Ectodermal cell (in vitro differentiated cells): Measurements from ENCODE around the gene RPSA.
"Not testable (repeated sequence)": the region's sequence is repeated elsewhere in the genome, so short reads cannot be mapped to it uniquely, and the experiment has no call there.

Experiments used
- H3K27ac ChIP-seq: 2 replicates; pipeline ENCODE4 v1.7.0; 2013; ENCODE audit warnings: mild to moderate bottlenecking, low read depth, low read length; ENCODE audit not compliant: insufficient read depth, poor library complexity, severe bottlenecking
- H3K27me3 ChIP-seq: 2 replicates; pipeline ENCODE4 v1.7.0; 2013; ENCODE audit warnings: mild to moderate bottlenecking, low read length; ENCODE audit not compliant: insufficient read depth, control insufficient read depth, poor library complexity, severe bottlenecking
- H3K36me3 ChIP-seq: one replicate; pipeline ENCODE4 v1.7.0; 2013; ENCODE audit warnings: low read length; ENCODE audit not compliant: control insufficient read depth, insufficient read depth
- H3K4me1 ChIP-seq: one replicate; pipeline ENCODE4 v1.7.0; 2013; ENCODE audit warnings: low read length; ENCODE audit not compliant: control insufficient read depth, insufficient read depth
- H3K4me3 ChIP-seq: 2 replicates; pipeline ENCODE4 v1.7.0; 2013; ENCODE audit warnings: low read depth, low read length, control low read depth; ENCODE audit not compliant: insufficient read depth
- H3K9me3 ChIP-seq: 2 replicates; pipeline ENCODE4 v1.7.0; 2013; ENCODE audit warnings: mild to moderate bottlenecking, low read length, moderate library complexity; ENCODE audit not compliant: control insufficient read depth
- WGBS, 2 experiments: methylation state at CpG; one replicate each; pipeline ENCODE4 v1.1.7; 2013; ENCODE audit warnings: missing lambda C conversion rate in 2 of 2; 5-methylcytosine and 5-hydroxymethylcytosine counted together

Gene RPSA

DNA sequence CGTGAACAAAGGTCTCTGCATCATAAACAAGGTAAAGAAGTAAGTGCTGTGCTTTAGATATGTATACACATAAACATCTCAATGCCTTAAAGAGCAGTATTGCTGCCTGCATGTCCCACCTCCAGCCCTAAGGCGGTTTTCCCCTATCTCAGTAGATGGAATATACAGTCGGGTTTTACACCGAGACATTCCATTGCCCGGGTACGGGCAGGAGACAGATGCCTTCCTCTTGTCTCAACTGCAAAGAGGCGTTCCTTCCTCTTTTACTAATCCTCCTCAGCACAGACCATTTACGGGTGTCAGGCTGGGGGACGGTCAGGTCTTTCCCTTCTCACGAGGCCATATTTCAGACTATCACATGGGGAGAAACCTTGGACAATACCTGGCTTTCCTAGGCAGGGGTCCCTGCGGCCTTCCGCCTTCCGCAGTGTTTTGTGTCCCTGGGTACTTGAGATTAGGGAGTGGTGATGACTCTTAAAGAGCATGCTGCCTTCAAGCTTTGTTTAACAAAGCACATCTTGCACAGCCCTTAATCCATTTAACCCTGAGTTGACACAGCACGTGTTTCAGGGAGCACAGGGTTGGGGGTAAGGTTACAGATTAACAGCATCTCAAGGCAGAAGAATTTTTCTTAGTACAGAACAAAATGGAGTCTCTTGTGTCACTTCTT is 12.2 kb downstream of the RPSA start:
- 19 to 35% methylated on average over 10 to 14 of the region's 14 CpGs for WGBS, 2 experiments
- not testable (repeated sequence) for H3K27me3 ChIP-seq, H3K4me3 ChIP-seq, H3K4me1 ChIP-seq, H3K36me3 ChIP-seq, H3K9me3 ChIP-seq, H3K27ac ChIP-seq

DNA sequence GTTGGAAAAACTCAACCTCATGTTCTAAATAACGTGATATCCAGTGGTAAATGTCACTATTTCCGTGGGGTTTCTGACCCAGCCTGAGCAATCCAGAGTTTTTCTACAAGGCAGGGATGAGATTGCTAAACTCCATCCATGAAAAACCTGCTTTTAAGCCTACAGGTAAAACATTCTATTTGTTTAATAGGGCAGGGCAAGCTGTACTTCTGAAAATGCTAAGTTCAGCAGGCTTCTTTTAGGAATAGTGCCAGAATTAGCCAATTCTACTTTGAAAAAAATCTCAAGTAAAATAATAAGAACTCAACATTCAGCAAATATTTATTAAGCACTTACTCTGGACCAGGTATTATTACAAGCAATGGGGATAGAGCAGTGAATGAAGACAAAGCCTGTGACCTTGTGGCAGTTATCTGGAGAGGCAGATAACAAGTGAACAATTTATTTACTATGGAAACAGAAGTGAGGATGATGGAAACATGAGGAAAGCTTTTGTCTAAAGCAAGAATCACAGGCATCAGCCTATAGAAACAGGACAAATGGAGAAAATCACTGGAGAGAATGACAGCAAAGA is 13.3 kb downstream of the RPSA start:
- no peak overlapping the region for H3K4me3 ChIP-seq
- no peaks in the 10 kb centered on the region for H3K36me3 ChIP-seq
- peaks cover 6% of the 10 kb centered on the region for H3K4me1 ChIP-seq
- 93 to 98% methylated on average over 2 of the region's 2 CpGs for WGBS, 2 experiments
- no peak overlapping the region for H3K27ac ChIP-seq
- H3K9me3 ChIP-seq: no peaks in the 10 kb centered on the region
- H3K27me3 ChIP-seq: no peaks in the 10 kb centered on the region

DNA sequence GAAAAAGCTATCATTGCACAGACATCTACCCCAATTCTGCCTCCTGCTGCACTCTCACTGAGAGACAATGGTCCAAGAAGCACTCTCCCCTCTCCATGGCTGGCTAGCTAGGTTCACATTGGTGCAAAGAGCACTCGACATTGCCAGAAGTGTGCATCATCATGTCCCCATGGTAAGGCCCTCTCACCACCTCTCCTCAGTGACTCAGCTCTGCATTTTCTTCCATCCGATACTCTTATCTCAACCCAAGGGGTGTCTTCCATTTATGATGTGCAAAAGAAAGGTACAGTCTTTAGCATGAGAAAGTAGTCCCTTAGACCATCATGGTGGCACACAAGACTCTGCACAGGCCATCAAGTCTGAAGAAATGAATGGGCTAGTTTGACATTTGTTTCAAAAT is 14.0 kb downstream of the RPSA start:
- Histone ChIP-seq H3K27ac (no peak overlapping the region), H3K4me3 (no peak overlapping the region), H3K9me3 (no peaks in the 10 kb centered on the region), H3K36me3 (no peaks in the 10 kb centered on the region), H3K27me3 (no peaks in the 10 kb centered on the region), H3K4me1 (peaks cover 6% of the 10 kb centered on the region)
- 92 to 93% methylated on average over 2 of the region's 2 CpGs for WGBS, 2 experiments

DNA sequence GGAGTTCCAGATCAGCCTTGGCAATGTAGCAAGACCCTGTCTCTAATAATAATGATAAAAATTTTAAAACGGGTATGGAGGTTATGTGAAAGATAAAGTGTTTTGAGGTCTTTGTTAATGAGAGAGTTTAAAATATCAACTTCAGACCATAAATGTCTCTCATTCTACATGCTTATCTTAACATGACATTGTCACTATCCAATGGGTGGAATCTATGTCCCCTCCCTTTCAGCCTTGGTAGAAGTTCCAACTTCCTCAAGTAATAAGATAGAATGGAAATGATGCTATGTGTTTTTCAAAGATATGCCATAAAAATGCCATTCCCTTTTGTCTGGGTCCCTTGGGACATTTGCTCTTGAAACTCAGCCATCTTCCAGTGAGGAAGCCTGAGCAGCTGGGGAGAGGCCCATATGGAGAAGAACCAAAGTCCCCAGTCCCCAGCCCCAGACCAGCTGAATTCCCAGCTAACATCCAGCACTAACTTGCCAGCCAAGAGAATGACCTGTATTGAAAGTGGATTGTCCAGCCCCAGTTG is 17.0 kb downstream of the RPSA start:
- Histone ChIP-seq H3K4me1 (peaks cover under 1% of the 10 kb centered on the region), H3K27ac (no peak overlapping the region), H3K36me3 (no peaks in the 10 kb centered on the region), H3K27me3 (no peaks in the 10 kb centered on the region), H3K9me3 (no peaks in the 10 kb centered on the region), H3K4me3 (no peak overlapping the region)
- WGBS, 2 experiments: no CpG with 5 or more reads among the region's 1 CpG

DNA sequence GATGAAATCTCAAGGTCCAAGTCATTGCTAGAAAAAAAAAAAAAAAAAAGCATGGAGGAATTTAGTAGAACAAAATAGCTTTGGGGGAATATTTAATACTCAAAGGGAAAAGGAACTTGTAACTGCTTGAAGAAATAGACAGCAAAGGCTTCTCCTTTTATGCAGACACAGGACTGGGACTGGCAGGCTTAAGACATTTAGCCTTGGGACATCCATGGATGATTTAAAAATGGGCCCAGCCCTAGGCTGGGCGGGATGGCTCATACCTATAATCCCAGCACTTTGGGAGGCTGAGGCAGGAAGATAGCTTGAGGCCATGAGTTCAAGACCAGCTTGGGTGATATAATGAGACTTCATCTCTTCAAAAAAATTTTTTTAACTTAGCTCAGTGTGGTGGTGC is 19.8 kb downstream of the RPSA start:
- H3K4me3 ChIP-seq: no peak overlapping the region
- H3K27ac ChIP-seq: no peak overlapping the region
- 83 to 100% methylated on average over 1 of the region's 1 CpG for WGBS, 2 experiments
- H3K27me3 ChIP-seq: no peaks in the 10 kb centered on the region
- no peaks in the 10 kb centered on the region for H3K9me3 ChIP-seq
- no peaks in the 10 kb centered on the region for H3K36me3 ChIP-seq
- H3K4me1 ChIP-seq: no peaks in the 10 kb centered on the region

DNA sequence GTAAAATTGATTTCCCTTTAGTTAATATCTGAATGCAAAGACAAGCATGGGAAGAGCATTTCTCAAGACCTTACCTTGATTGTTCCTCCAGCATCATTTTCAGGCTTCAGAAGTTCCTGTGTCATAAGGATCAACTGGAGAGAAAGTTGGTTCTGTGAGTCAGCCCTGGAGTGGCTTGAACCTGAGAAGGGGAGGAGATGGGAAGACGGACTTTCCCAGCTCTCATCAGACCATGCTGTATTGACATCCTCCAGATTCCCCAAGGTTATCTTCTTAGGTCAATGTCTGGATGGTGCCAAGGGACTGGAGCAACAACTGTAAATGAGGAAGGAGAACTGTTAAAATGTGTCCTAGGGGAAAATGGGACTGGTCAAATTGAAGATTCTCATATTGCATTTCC is 21.0 kb downstream of the RPSA start:
- 71 to 88% methylated on average over 1 of the region's 1 CpG for WGBS, 2 experiments
- H3K36me3 ChIP-seq: no peaks in the 10 kb centered on the region
- no peak overlapping the region for H3K4me3 ChIP-seq
- H3K27ac ChIP-seq: no peak overlapping the region
- no peaks in the 10 kb centered on the region for H3K27me3 ChIP-seq
- H3K4me1 ChIP-seq: no peaks in the 10 kb centered on the region
- no peaks in the 10 kb centered on the region for H3K9me3 ChIP-seq

DNA sequence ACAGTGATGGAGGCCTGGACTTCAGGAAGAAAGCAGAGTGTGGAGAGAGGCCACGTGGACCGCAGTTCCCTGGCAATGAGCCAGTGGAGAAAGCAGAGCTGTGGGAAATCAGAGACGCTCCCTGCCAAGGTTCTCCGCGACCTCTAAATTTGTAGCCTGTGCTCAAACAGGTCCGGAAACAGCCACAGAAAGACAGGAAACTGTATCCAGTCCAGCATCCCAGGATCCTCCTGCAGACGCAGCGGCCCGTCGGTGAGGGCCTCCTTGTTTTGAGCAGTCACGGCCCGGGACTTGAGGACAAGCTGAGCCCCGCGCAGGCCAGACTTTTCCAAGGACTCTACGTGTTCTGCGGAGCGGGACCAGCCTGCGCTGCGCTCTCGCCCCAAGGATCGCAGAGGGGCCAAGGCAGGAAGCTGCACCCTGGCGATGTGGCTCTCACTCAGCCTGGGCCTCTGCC is 22.3 kb downstream of the RPSA start:
- WGBS, 2 experiments: 94 to 95% methylated on average over 22 of the region's 22 CpGs
- no peaks in the 10 kb centered on the region for H3K4me1 ChIP-seq
- no peaks in the 10 kb centered on the region for H3K9me3 ChIP-seq
- no peaks in the 10 kb centered on the region for H3K36me3 ChIP-seq
- H3K27me3 ChIP-seq: no peaks in the 10 kb centered on the region
- H3K4me3 ChIP-seq: no peak overlapping the region
- H3K27ac ChIP-seq: no peak overlapping the region

DNA sequence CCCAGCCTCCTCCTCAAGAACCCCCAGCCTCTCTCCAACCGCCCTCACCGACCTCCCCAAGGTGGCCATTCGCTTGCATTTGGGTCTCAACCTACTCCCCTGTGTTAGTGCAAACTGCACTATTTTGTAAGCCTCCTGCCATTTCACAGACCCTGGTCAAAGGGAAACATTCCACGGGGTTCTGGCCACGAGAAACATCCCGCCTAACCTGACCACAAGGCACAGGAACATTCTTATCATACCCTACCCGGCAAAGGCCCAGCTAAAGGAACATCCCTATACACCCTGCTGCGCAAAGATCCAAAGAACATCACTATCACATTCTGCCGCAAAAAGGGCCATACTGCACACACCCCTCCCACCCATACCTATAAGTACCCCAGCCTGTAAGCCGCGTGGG is 22.9 kb downstream of the RPSA start:
- no peak overlapping the region for H3K27ac ChIP-seq
- no peaks in the 10 kb centered on the region for H3K36me3 ChIP-seq
- WGBS, 2 experiments: 91 to 94% methylated on average over 11 of the region's 11 CpGs
- H3K27me3 ChIP-seq: no peaks in the 10 kb centered on the region
- no peaks in the 10 kb centered on the region for H3K4me1 ChIP-seq
- H3K9me3 ChIP-seq: no peaks in the 10 kb centered on the region
- H3K4me3 ChIP-seq: no peak overlapping the region

DNA sequence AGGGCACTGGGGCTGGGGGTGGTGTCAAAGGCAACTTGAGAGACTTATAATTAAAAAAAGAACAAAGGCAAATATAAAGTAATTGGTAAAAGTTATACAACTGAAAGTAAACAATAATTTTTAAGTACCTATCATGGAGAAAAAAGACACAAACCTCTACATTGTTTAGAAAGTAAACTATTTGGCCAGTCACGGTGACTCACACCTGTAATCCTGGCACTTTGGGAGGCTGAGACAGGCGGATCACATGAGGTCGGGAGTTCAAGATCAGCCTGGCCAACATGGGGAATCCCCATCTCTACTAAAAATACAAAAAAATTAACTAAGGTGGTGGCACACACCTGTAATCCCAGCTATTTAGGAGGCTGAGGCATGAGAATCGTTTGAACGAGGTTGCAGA is 25.8 kb downstream of the RPSA start:
- H3K36me3 ChIP-seq: no peaks in the 10 kb centered on the region
- H3K27ac ChIP-seq: no peak overlapping the region
- WGBS, 2 experiments: 90 to 93% methylated on average over 5 of the region's 5 CpGs
- H3K4me3 ChIP-seq: no peak overlapping the region
- H3K27me3 ChIP-seq: no peaks in the 10 kb centered on the region
- no peaks in the 10 kb centered on the region for H3K4me1 ChIP-seq
- H3K9me3 ChIP-seq: no peaks in the 10 kb centered on the region

DNA sequence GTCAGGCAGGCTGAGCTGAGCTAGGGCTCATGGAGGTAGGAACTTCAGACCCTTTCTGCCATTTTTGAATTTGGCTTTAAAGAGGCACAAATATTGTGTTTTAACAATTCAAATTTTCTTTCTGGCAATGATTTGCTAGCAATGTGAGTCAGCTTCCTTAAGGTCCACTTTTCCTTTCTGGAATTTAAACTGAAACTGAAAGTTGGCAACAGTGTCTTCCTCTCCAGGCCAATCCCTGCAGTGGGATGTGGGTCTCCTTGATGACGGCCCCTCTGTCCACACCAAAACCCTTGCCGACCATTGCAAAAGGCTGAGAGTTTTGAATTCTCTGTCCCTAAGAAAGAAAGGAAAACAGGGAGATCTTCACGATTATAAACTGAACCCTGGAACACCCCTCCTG is 27.1 kb downstream of the RPSA start:
- Histone ChIP-seq H3K36me3 (no peaks in the 10 kb centered on the region), H3K9me3 (no peaks in the 10 kb centered on the region), H3K27me3 (no peaks in the 10 kb centered on the region), H3K4me1 (no peaks in the 10 kb centered on the region), H3K27ac (no peak overlapping the region), H3K4me3 (no peak overlapping the region)
- WGBS, 2 experiments: 88 to 91% methylated on average over 3 of the region's 3 CpGs
